Ectodermal cell (in vitro differentiated cells): ENCODE results near the gene MSI2.

ENCODE experiments used
- H3K27ac ChIP-seq: 2 replicates; pipeline ENCODE4 v1.7.0; 2013; ENCODE audit warnings: mild to moderate bottlenecking, low read depth, low read length; ENCODE audit not compliant: insufficient read depth, poor library complexity, severe bottlenecking
- H3K27me3 ChIP-seq: 2 replicates; pipeline ENCODE4 v1.7.0; 2013; ENCODE audit warnings: mild to moderate bottlenecking, low read length; ENCODE audit not compliant: insufficient read depth, control insufficient read depth, poor library complexity, severe bottlenecking
- H3K36me3 ChIP-seq: one replicate; pipeline ENCODE4 v1.7.0; 2013; ENCODE audit warnings: low read length; ENCODE audit not compliant: control insufficient read depth, insufficient read depth
- H3K4me1 ChIP-seq: one replicate; pipeline ENCODE4 v1.7.0; 2013; ENCODE audit warnings: low read length; ENCODE audit not compliant: control insufficient read depth, insufficient read depth
- H3K4me3 ChIP-seq: 2 replicates; pipeline ENCODE4 v1.7.0; 2013; ENCODE audit warnings: low read depth, low read length, control low read depth; ENCODE audit not compliant: insufficient read depth
- H3K9me3 ChIP-seq: 2 replicates; pipeline ENCODE4 v1.7.0; 2013; ENCODE audit warnings: mild to moderate bottlenecking, low read length, moderate library complexity; ENCODE audit not compliant: control insufficient read depth
- WGBS, 2 experiments: methylation state at CpG; one replicate each; pipeline ENCODE4 v1.1.7; 2013; ENCODE audit warnings: missing lambda C conversion rate in 2 of 2; 5-methylcytosine and 5-hydroxymethylcytosine counted together

The MSI2 gene

GRCh38 chr17:57312242-57312641, 55.9 kb downstream of the MSI2 start:
- no peaks in the 10 kb centered on the region for H3K36me3 ChIP-seq
- no peaks in the 10 kb centered on the region for H3K27me3 ChIP-seq
- H3K9me3 ChIP-seq, result no peaks in the 10 kb centered on the region
- H3K4me3 ChIP-seq, result no peak overlapping the region
- WGBS, 2 experiments, result 75 to 76% methylated on average over 2 of the region's 2 CpGs
- H3K27ac ChIP-seq, result no peak overlapping the region
- peaks cover 16% of the 10 kb centered on the region for H3K4me1 ChIP-seq

GRCh38 chr17:57313097-57313835, 56.9 kb downstream of the MSI2 start:
- H3K36me3 ChIP-seq, result no peaks in the 10 kb centered on the region
- no peaks in the 10 kb centered on the region for H3K9me3 ChIP-seq
- peak overlapping the region; percentile 36 for H3K27ac ChIP-seq
- H3K4me3 ChIP-seq, result no peak overlapping the region
- peaks cover 16% of the 10 kb centered on the region for H3K4me1 ChIP-seq
- WGBS, 2 experiments, result 69 to 72% methylated on average over 12 of the region's 12 CpGs
- H3K27me3 ChIP-seq, result no peaks in the 10 kb centered on the region

- Histone ChIP-seq H3K4me3 (no peak overlapping the region), H3K36me3 (peaks cover 5% of the 10 kb centered on the region), H3K4me1 (peaks cover 31% of the 10 kb centered on the region), H3K27ac (no peak overlapping the region), H3K9me3 (no peaks in the 10 kb centered on the region), H3K27me3 (no peaks in the 10 kb centered on the region)
- 89 to 93% methylated on average over 16 of the region's 16 CpGs for WGBS, 2 experiments
These were observed 59.0 kb downstream of the MSI2 start for GRCh38 chr17:57315061-57316015.

- Histone ChIP-seq H3K27me3 (no peaks in the 10 kb centered on the region), H3K4me1 (peaks cover 34% of the 10 kb centered on the region), H3K4me3 (no peak overlapping the region), H3K27ac (no peak overlapping the region), H3K9me3 (no peaks in the 10 kb centered on the region), H3K36me3 (peaks cover 5% of the 10 kb centered on the region)
- 97% methylated on average over 5 of the region's 5 CpGs for WGBS, 2 experiments
These were observed 60.0 kb downstream of the MSI2 start for GRCh38 chr17:57316361-57316760.

- peaks cover 5% of the 10 kb centered on the region for H3K36me3 ChIP-seq
- H3K27me3 ChIP-seq, result no peaks in the 10 kb centered on the region
- H3K4me3 ChIP-seq, result no peak overlapping the region
- 90 to 94% methylated on average over 3 of the region's 3 CpGs for WGBS, 2 experiments
- H3K4me1 ChIP-seq, result peaks cover 34% of the 10 kb centered on the region
- H3K27ac ChIP-seq, result no peak overlapping the region
- no peaks in the 10 kb centered on the region for H3K9me3 ChIP-seq
These were observed 60.8 kb downstream of the MSI2 start for GRCh38 chr17:57317079-57317478.

GRCh38 chr17:57318913-57319312, 62.6 kb downstream of the MSI2 start:
- Histone ChIP-seq H3K9me3 (no peaks in the 10 kb centered on the region), H3K36me3 (peaks cover 5% of the 10 kb centered on the region), H3K27ac (no peak overlapping the region), H3K4me1 (peaks cover 30% of the 10 kb centered on the region), H3K27me3 (no peaks in the 10 kb centered on the region), H3K4me3 (no peak overlapping the region)
- 94 to 95% methylated on average over 6 of the region's 6 CpGs for WGBS, 2 experiments

GRCh38 chr17:57319806-57320205, 63.5 kb downstream of the MSI2 start:
- Histone ChIP-seq H3K4me1 (peaks cover 29% of the 10 kb centered on the region), H3K27me3 (no peaks in the 10 kb centered on the region), H3K36me3 (peaks cover 5% of the 10 kb centered on the region), H3K27ac (no peak overlapping the region), H3K4me3 (no peak overlapping the region), H3K9me3 (no peaks in the 10 kb centered on the region)
- WGBS, 2 experiments, result 81 to 88% methylated on average over 9 of the region's 9 CpGs

GRCh38 chr17:57323391-57323790, 67.1 kb downstream of the MSI2 start:
- 89 to 91% methylated on average over 10 of the region's 10 CpGs for WGBS, 2 experiments
- Histone ChIP-seq H3K36me3 (peaks cover 5% of the 10 kb centered on the region), H3K4me3 (no peak overlapping the region)

GRCh38 chr17:57324060-57324459, 67.7 kb downstream of the MSI2 start:
- Histone ChIP-seq H3K36me3 (peaks cover 5% of the 10 kb centered on the region), H3K4me3 (no peak overlapping the region), H3K9me3 (no peaks in the 10 kb centered on the region), H3K27me3 (no peaks in the 10 kb centered on the region), H3K4me1 (peaks cover 21% of the 10 kb centered on the region), H3K27ac (no peak overlapping the region)
- 96 to 97% methylated on average over 13 of the region's 13 CpGs for WGBS, 2 experiments

More at GRCh38 chr17:57323391-57323790, 67.1 kb downstream of the MSI2 start:
- Histone ChIP-seq H3K4me1 (peaks cover 24% of the 10 kb centered on the region), H3K27ac (no peak overlapping the region), H3K27me3 (no peaks in the 10 kb centered on the region), H3K9me3 (no peaks in the 10 kb centered on the region)

- no peak overlapping the region for H3K4me3 ChIP-seq
- H3K36me3 ChIP-seq, result no peaks in the 10 kb centered on the region
- H3K9me3 ChIP-seq, result no peaks in the 10 kb centered on the region
These were observed 68.3 kb downstream of the MSI2 start for GRCh38 chr17:57324631-57325030.

More at GRCh38 chr17:57324631-57325030, 68.3 kb downstream of the MSI2 start:
- H3K27me3 ChIP-seq, result no peaks in the 10 kb centered on the region
- H3K4me1 ChIP-seq, result peaks cover 16% of the 10 kb centered on the region
- no peak overlapping the region for H3K27ac ChIP-seq
